Lung microvascular endothelial cell (primary cell): ENCODE results near the gene GGT5. TPM values are rescaled to one million over a fixed set of nuclear protein-coding genes. Genes with fewer than 3 reads are reported as not detected.
"Not testable (repeated sequence)": the region's sequence is repeated elsewhere in the genome, so short reads cannot be mapped to it uniquely, and the experiment has no call there.

Experiments used
- DNase-seq, 2 donors: peaks; one replicate each; pipeline versions ENCODE4 v3.0.0 to v3.0.0-alpha.2; 2010; ENCODE audit warnings: low read depth in 2 of 2
- total RNA-seq: library from RNA; depleted of rRNA; stranded (reverse); fragments of >200 nt; gene quantifications from 2 replicates; pipeline ENCODE4 v1.2.1, GENCODE V29; 2014

GGT5 gene
- 1.8 and 7.4 TPM in 2 replicates for total RNA-seq

- DNase-seq: not testable (repeated sequence)
These were observed at the start of gene GGT5 for GRCh38 chr22:24245030-24245431. Gene GGT5 (minus strand): TSS chr22:24245082. CDS start chr22:24244725, 357 bp downstream.

- DNase-seq: not testable (repeated sequence)
These were observed 47.4 kb upstream of the GGT5 start for GRCh38 chr22:24292202-24292830.

GRCh38 chr22:24291515-24292201, 46.8 kb upstream of the GGT5 start:
- DNase-seq: no peak

- no peak for DNase-seq
These were observed 45.6 kb upstream of the GGT5 start for GRCh38 chr22:24290459-24290858.

- peak in 1 of 2 donors; percentile 69 for DNase-seq
These were observed 44.9 kb upstream of the GGT5 start for GRCh38 chr22:24289741-24290163.

DNA sequence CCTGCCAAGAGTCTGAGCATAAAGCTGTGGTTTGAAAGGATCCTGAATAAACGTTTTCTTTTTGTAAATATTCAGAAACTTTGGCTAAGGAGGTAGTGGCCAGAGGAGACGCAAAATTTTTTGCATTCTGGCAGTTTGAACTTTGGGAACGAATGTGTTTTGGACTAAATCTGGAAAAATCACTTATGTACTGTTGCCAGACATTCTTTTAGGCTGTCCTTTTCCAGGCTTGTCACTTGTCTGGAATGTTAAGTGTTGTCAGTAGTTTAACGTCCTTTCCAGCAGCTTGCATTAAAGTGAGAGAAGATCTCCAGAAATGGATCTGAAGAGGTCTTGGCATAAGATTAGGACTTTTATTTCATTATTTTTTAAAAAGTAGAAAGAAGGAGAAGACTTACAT, 44.2 kb upstream of the GGT5 start:
- peak; percentile 56 to 58 for DNase-seq

- not testable (repeated sequence) for DNase-seq
These were observed 42.9 kb upstream of the GGT5 start for GRCh38 chr22:24287801-24288200.

GRCh38 chr22:24287212-24287611, 42.3 kb upstream of the GGT5 start:
- not testable (repeated sequence) for DNase-seq

DNA sequence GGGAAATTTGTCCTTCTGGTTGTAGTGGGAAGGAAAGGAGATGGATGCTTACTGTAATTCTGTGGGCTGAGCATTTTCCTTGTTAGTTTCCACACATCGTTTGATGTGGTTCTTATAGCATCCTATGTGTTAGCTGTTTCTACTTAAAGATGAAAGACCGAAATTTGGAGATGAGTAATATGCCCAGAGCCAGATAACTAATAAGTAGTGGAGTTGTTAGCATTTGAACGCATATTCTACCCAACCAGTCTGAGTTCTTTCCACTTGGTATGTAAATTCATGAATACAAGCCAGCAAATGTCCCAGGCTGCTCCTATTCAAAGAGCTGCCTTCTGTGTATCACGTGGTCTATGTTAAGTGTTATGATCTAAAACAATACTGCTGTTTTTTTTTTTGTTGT, 40.4 kb upstream of the GGT5 start:
- DNase-seq: no peak

- DNase-seq: peak in 1 of 2 donors; percentile 40
These were observed 39.9 kb upstream of the GGT5 start for GRCh38 chr22:24284747-24285203.

DNA sequence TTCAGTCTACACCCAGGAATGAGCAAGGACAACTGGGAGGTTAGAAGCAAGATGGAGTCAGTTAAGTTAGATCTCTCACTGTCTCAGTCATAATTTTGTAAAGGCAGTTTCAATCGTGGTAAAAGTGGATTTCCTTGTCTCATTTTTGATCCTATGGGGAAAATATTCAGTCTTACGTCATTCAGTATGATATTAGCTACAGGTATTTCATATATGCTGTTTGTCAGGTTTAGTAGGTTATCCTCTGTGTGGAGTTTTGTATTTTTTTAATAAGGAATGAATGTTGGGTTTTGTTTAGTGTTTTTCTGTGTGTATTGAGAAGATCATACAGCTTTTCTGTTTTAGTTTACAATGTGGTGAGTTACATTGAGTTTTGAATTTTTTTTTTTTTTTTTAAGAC, 37.5 kb upstream of the GGT5 start:
- no peak for DNase-seq

DNA sequence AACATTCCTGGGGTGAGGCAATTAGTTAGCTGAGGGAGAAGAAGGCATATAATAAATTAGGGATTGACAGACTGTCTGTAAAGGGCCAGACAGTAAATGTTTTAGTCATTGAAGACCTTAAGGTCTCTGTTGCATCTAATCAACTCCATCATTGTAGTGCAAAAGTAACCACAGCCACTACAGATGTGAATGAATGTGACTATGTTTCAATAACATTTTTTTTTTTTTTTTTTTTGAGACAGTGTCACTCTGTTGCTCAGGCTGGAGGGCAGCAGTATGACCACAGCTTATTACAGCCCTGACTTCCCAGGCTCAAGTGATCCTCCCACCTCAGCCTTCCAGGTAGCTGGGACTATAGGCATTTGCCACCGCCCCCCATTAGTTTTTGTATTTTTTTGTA, 35.5 kb upstream of the GGT5 start:
- not testable (repeated sequence) for DNase-seq

GRCh38 chr22:24274696-24275405, 30.0 kb upstream of the GGT5 start:
- DNase-seq: peak in 1 of 2 donors; percentile 9

GRCh38 chr22:24273906-24274305, 29.0 kb upstream of the GGT5 start:
- not testable (repeated sequence) for DNase-seq

DNA sequence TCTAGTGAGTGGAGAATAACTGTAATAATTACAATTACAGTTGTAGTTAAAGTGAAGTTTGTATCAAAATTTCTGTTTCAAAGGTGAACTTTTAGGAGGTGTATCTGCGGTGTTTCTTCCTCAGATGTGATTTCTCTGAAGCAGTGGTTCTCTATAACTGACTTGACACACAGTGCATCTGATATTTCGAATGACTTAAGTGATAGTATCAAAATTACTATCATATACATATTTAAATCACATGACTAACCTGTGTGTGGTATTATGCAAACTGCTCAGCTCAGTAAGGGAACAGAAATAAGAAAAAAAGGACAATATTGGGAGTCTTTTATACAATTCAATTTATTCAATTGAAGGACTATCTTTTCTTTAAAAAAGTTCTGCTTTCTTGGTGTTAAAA, 28.1 kb upstream of the GGT5 start:
- not testable (repeated sequence) for DNase-seq

GRCh38 chr22:24271386-24271854, 26.5 kb upstream of the GGT5 start:
- peak in 1 of 2 donors; percentile 34 for DNase-seq

DNA sequence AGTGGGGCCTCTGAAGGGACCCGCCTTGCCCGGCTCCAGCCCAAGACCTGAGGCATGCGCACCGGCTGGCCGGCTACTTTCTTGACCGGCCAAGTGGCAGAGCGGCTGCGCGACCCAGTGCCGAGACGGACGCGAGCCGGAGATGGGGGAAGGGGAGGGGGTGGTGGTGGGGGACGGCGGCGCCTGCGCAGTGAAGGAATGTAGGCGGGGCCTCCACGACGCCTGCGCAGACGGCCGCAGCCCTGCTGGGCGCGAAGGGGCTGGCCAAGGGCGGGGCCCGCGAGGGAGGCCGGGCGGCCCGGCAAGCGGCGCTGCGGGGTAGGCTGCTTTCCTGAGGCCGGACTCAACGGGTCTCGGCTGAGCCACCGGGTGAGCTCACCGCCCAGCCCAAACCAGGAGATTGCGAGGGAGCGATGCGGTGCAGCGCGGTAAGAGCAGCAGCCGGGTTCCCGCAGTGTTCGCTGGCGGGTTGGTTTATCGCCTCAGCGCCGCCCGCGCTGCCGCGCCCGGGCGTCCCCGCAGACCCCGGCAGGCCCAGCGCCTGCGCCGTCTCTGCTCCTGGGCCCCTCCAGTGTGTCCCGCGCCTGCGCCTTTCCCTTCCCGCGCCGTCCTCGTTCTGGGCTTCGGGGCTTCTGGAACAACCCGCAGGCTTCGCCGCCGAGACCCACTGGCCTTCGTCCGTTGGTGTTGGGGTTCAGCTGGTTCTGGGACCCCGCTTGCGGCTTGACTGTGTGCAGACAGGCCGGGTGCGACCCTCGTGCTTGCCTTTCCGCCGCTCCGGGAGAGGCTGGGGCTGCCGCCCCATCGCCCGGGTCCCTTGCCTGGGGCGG, 25.9 kb upstream of the GGT5 start, which contains the start of gene SPECC1L:
SPECC1L (plus strand) TSS at position 276 of the 830 bp plus-strand sequence. CDS start 31,401 bp downstream, outside the sequence.
- DNase-seq: peak; percentile 96

GRCh38 chr22:24266495-24266894, 21.6 kb upstream of the GGT5 start:
- not testable (repeated sequence) for DNase-seq

DNA sequence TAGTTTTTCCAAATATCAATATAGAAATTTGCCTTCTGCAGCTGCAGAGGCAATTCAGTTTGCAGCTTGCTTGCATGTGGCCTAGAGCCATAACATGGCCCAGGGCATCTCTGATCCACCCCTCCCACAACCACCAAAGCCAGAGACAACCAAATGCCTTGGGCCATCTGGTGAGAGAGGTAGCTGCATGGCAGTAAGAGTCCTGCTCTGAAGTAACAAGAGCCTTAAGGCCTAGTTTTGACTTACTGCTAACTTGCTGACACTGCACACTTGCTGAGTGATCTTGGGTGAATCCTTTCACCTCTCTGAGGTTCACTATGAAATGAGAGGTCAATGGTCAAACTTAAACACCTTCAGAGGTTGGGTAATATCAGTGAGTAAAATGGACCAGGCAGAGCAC, 20.9 kb upstream of the GGT5 start:
- no peak for DNase-seq

DNA sequence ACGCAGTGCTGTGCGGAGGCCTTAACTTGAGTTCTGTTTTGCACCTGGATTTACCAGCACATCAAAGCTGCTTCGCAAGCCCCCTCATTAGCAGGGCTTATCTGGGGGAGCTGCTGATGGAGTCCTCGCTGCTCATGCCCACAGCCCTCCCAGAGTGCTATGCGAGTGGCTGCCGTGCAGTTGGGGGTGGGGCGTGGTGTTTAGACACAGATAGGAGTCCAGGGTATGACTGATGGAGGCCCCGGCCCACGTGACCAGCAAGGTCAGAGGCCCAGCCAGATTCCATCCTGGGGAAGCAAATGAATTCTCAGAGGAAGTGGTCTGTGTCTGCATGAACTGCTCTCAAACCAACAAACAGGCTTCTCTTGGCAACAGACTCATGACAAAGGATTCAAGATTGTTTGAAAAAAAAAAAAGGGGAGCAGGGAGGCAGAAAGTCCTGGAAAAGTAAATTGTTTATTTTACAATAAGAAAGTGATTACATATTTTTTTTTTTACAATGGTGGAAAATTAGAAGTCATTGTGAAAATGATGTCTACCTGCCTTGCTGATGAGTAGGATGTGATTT, 19.5 kb upstream of the GGT5 start:
- peak; percentile 65 to 75 for DNase-seq

DNA sequence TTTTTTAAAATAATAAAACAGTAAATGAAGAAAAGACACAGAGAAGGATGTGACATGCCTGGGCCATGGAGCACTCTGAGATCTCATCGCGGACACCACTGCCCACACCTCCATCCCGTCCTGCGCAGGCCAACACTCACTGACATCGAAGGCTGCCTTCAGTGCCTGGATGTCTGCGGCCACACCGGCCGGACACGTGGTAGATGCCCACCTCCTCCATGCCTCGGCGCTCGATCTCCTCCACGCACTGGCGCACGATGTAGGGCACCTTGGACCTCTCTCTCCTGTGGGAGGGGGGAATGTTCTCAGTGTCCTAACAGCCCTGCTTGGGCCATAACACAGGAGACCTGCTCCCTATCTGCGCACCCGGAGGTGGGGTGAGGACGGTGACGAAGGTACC, 18.6 kb upstream of the GGT5 start:
- DNase-seq: not testable (repeated sequence)
